H9 (cell line): ENCODE measurements around the gene ZNF366. TPM values are rescaled to one million over a fixed set of nuclear protein-coding genes. Genes with fewer than 3 reads are reported as not detected.

Experiments used
- DNase-seq: peaks from one replicate; pipeline ENCODE4 v3.0.0-alpha.2; 2017
- H2AFZ ChIP-seq: one replicate; pipeline ENCODE4 v1.6.1; 2013; ENCODE audit warnings: mild to moderate bottlenecking, low read length, control low read depth, moderate library complexity
- H2AK5ac ChIP-seq: 2 replicates; pipeline ENCODE4 v1.6.1; 2013; ENCODE audit warnings: low read length, control low read depth, mixed read lengths; ENCODE audit not compliant: insufficient read length
- H2BK120ac ChIP-seq: one replicate; pipeline ENCODE4 v1.6.1; 2013; ENCODE audit warnings: low read depth, mild to moderate bottlenecking, low read length, control low read depth, inconsistent platforms; ENCODE audit not compliant: poor library complexity, severe bottlenecking
- H2BK12ac ChIP-seq: 2 replicates; pipeline ENCODE4 v1.6.1; 2013; ENCODE audit warnings: low read length, control low read depth, mixed read lengths, low read depth; ENCODE audit not compliant: insufficient read length
- H2BK15ac ChIP-seq: 2 replicates; pipeline ENCODE4 v1.6.1; 2013; ENCODE audit warnings: low read depth, low read length, control low read depth
- H2BK20ac ChIP-seq: one replicate; pipeline ENCODE4 v1.6.1; 2013; ENCODE audit warnings: low read depth, mild to moderate bottlenecking, low read length, control low read depth, inconsistent platforms; ENCODE audit not compliant: poor library complexity, severe bottlenecking
- H2BK5ac ChIP-seq: 2 replicates; pipeline ENCODE4 v1.6.1; 2013; ENCODE audit warnings: low read length, control low read depth, mixed read lengths; ENCODE audit not compliant: insufficient read length
- H3K14ac ChIP-seq: 2 replicates; pipeline ENCODE4 v1.6.1; 2013; ENCODE audit warnings: low read length, control low read depth; ENCODE audit not compliant: insufficient read depth
- H3K18ac ChIP-seq: 2 replicates; pipeline ENCODE4 v1.6.1; 2013; ENCODE audit warnings: low read depth, mild to moderate bottlenecking, mixed read lengths, low read length, control low read depth; ENCODE audit not compliant: insufficient read length
- H3K23ac ChIP-seq: 2 replicates; pipeline ENCODE4 v1.6.1; 2013; ENCODE audit warnings: low read length, control low read depth, mixed read lengths, low read depth; ENCODE audit not compliant: insufficient read length
- H3K23me2 ChIP-seq: 2 replicates; pipeline ENCODE4 v1.6.1; 2013; ENCODE audit warnings: low read depth, mild to moderate bottlenecking, mixed read lengths, low read length, control low read depth; ENCODE audit not compliant: insufficient read length, poor library complexity, severe bottlenecking
- H3K27ac ChIP-seq: 2 replicates; pipeline ENCODE4 v1.5.1; 2013; ENCODE audit warnings: low read length, control low read depth, mixed read lengths, low read depth; ENCODE audit not compliant: insufficient read length
- H3K27me3 ChIP-seq: 2 replicates; pipeline ENCODE4 v1.6.1; 2013; ENCODE audit warnings: low read length, control low read depth, inconsistent platforms; ENCODE audit not compliant: insufficient read depth
- H3K4ac ChIP-seq: 2 replicates; pipeline ENCODE4 v1.6.1; 2013; ENCODE audit warnings: low read depth, mild to moderate bottlenecking, control low read depth, inconsistent platforms, low read length, moderate library complexity
- H3K4me1 ChIP-seq: 2 replicates; pipeline ENCODE4 v1.6.1; 2013; ENCODE audit warnings: low read length, control low read depth, inconsistent platforms; ENCODE audit not compliant: insufficient read depth
- H3K4me2 ChIP-seq: 2 replicates; pipeline ENCODE4 v1.6.1; 2013; ENCODE audit warnings: low read length, control low read depth, mixed read lengths; ENCODE audit not compliant: insufficient read length, insufficient read depth
- H3K56ac ChIP-seq: 2 replicates; pipeline ENCODE4 v1.6.1; 2013; ENCODE audit warnings: low read depth, mild to moderate bottlenecking, mixed read lengths, low read length, control low read depth; ENCODE audit not compliant: insufficient read length
- H3K79me1 ChIP-seq: 2 replicates; pipeline ENCODE4 v1.6.1; 2013; ENCODE audit warnings: low read depth, mild to moderate bottlenecking, moderate library complexity, low read length, control low read depth, inconsistent platforms; ENCODE audit not compliant: insufficient read depth, poor library complexity, severe bottlenecking
- H3K79me2 ChIP-seq: 2 replicates; pipeline ENCODE4 v1.6.1; 2013; ENCODE audit warnings: low read length, control low read depth, inconsistent platforms; ENCODE audit not compliant: insufficient read depth
- H3K9ac ChIP-seq: 2 replicates; pipeline ENCODE4 v1.6.1; 2013; ENCODE audit warnings: low read length, control low read depth, mixed read lengths; ENCODE audit not compliant: insufficient read length; ENCODE audit errors: extremely low read depth
- H3K9me3 ChIP-seq: one replicate; pipeline ENCODE4 v1.6.1; 2013; ENCODE audit warnings: low read depth, low read length, inconsistent platforms; ENCODE audit not compliant: control insufficient read depth
- H3T11ph ChIP-seq: one replicate; pipeline ENCODE4 v1.6.1; 2013; ENCODE audit warnings: mild to moderate bottlenecking, low read length, control low read depth, inconsistent platforms
- H4K20me1 ChIP-seq: one replicate; pipeline ENCODE4 v1.6.1; 2013; ENCODE audit not compliant: control insufficient read depth, insufficient read length, insufficient read depth
- H4K5ac ChIP-seq: 2 replicates; pipeline ENCODE4 v1.6.1; 2013; ENCODE audit warnings: low read depth, mild to moderate bottlenecking, mixed read lengths, low read length, control low read depth; ENCODE audit not compliant: insufficient read length
- H4K8ac ChIP-seq: replicated peaks from 2 replicates; pipeline ENCODE4 v1.6.1; 2013; ENCODE audit warnings: low read length, control low read depth, mixed read lengths, low read depth; ENCODE audit not compliant: insufficient read length
- H4K91ac ChIP-seq: 2 replicates; pipeline ENCODE4 v1.6.1; 2013; ENCODE audit warnings: low read depth, mild to moderate bottlenecking, moderate library complexity, mixed read lengths, low read length, control low read depth; ENCODE audit not compliant: insufficient read length
- H3K27ac Mint-ChIP-seq, 3 experiments: 2 replicates in 2 of 3; 3 replicates in 1 of 3; pipeline ENCODE4 v1.8.0; 2020 to 2021; ENCODE audit warnings: mixed read lengths in 3 of 3, mild to moderate bottlenecking in 1 of 3, moderate library complexity in 1 of 3
- H3K27me3 Mint-ChIP-seq: 2 replicates; pipeline ENCODE4 v1.8.0; 2021; ENCODE audit warnings: low read depth, mild to moderate bottlenecking, moderate library complexity, mixed read lengths
- H3K36me3 Mint-ChIP-seq, 3 experiments: 2 replicates in 2 of 3; 3 replicates in 1 of 3; pipeline ENCODE4 v1.8.0; 2020 to 2021; ENCODE audit warnings: low read depth in 3 of 3, mixed read lengths in 3 of 3; ENCODE audit not compliant: insufficient read depth in 1 of 3
- H3K4me1 Mint-ChIP-seq, 2 experiments: 2 replicates each; pipeline ENCODE4 v1.8.0; 2020; ENCODE audit warnings: mixed read lengths in 2 of 2
- H3K4me3 Mint-ChIP-seq, 2 experiments: 2 replicates in 1 of 2; 3 replicates in 1 of 2; pipeline ENCODE4 v1.8.0; 2020 to 2021; ENCODE audit warnings: mild to moderate bottlenecking in 2 of 2, mixed read lengths in 2 of 2, moderate library complexity in 1 of 2
- H3K9me3 Mint-ChIP-seq, 2 experiments: 2 replicates in 1 of 2; 3 replicates in 1 of 2; pipeline ENCODE4 v1.8.0; 2020; ENCODE audit warnings: mild to moderate bottlenecking in 2 of 2, mixed read lengths in 2 of 2, moderate library complexity in 1 of 2
- WGBS: extraction: QIAGEN DNeasy Blood & Tissue Kit; methylation state at CpG from one replicate; pipeline ENCODE4 v1.1.7; 2013; ENCODE audit warnings: missing lambda C conversion rate, low lambda C conversion rate, mixed read lengths; ENCODE audit not compliant: insufficient read length; ENCODE audit errors: extremely low coverage; 5-methylcytosine and 5-hydroxymethylcytosine counted together
- total RNA-seq: library from RNA; stranded (reverse); gene quantifications from 2 replicates; pipeline ENCODE4 v1.2.1, GENCODE V29; 2021
- TF ChIP-seq, protein P1 (sequence below): fragments of 200-600 bp; sonication (generic); conservative IDR thresholded peaks from 3 replicates; pipeline ENCODE4 v1.8.0; 2021; ENCODE audit warnings: antibody characterized with exemption, mild to moderate bottlenecking

ZNF366 gene
- total RNA-seq, 1 experiment from 2014 or later = not detected

DNA sequence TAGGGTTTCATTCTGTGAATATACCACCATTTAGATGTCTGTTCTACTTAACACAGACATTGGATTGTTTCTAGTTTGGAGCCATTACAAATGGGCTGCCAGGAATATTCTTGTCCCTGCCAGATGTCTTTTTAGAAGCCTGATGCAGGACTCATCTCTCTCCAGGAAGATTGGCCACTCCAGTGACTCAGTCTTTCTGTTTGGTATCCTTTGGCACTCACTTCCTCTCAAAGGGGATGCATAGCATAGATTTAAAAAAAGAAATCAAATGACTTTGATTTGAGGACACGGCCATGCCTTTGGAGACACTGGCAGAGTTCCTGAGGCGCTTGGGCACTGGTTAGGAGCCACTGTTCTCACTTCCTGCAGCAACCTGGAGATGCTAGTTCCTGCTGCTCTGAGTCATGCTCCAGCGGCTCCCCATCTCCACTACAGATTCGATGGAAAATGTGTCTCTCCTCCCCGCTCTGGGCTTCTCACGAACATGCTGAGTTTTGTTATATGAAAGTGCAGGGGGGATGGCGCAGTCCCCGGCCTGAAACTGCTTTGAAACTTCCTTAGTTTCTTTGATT, 3.5 kb upstream of the ZNF366 start:
- Histone ChIP-seq H3K4me2 (no peak overlapping the region), H2BK120ac (no peak overlapping the region)
- H3K4me3 Mint-ChIP-seq = no peak overlapping the region

More for the DNA sequence above, 3.5 kb upstream of the ZNF366 start:
- Histone ChIP-seq H3K4me1 (no peaks in the 10 kb centered on the region; the same call in 1 of the 2 replicates), H3K56ac (no peak overlapping the region), H3K14ac (no peak overlapping the region), H3K23ac (no peak overlapping the region), H3K79me1 (no peaks in the 10 kb centered on the region), H2BK12ac (no peak overlapping the region), H3T11ph (no peak overlapping the region), H2BK15ac (no peak overlapping the region), H3K27ac (no peak overlapping the region), H3K23me2 (no peaks in the 10 kb centered on the region), H3K79me2 (no peaks in the 10 kb centered on the region), H3K4ac (no peak overlapping the region), H3K27me3 (no peaks in the 10 kb centered on the region), H2BK5ac (no peak overlapping the region), H3K9ac (no peak overlapping the region), H3K18ac (no peak overlapping the region), H2BK20ac (no peak overlapping the region), H2AFZ (no peak overlapping the region), H4K8ac (no peak overlapping the region), H4K20me1 (no peaks in the 10 kb centered on the region), H4K91ac (no peak overlapping the region), H3K9me3 (no peaks in the 10 kb centered on the region), H4K5ac (no peak overlapping the region), H2AK5ac (no peak overlapping the region)
- DNase-seq = no peak
- Mint-ChIP-seq H3K27me3 (peaks cover 2% of the 10 kb centered on the region; the same call in 1 of the 2 replicates), H3K27ac (no peak overlapping the region), H3K36me3 (no peaks in the 10 kb centered on the region; a peak in 1 of 7 replicates), H3K4me1 (peaks cover 22 to 24% of the 10 kb centered on the region in 2 experiments), H3K9me3 (no peaks in the 10 kb centered on the region; a peak in 1 of 5 replicates)
- WGBS = no CpG with 5 or more reads among the region's 8 CpGs
- TF ChIP-seq, protein P1, sequence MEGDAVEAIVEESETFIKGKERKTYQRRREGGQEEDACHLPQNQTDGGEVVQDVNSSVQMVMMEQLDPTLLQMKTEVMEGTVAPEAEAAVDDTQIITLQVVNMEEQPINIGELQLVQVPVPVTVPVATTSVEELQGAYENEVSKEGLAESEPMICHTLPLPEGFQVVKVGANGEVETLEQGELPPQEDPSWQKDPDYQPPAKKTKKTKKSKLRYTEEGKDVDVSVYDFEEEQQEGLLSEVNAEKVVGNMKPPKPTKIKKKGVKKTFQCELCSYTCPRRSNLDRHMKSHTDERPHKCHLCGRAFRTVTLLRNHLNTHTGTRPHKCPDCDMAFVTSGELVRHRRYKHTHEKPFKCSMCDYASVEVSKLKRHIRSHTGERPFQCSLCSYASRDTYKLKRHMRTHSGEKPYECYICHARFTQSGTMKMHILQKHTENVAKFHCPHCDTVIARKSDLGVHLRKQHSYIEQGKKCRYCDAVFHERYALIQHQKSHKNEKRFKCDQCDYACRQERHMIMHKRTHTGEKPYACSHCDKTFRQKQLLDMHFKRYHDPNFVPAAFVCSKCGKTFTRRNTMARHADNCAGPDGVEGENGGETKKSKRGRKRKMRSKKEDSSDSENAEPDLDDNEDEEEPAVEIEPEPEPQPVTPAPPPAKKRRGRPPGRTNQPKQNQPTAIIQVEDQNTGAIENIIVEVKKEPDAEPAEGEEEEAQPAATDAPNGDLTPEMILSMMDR = no peak
